ENCODE data around the gene RABL3. TPM values are rescaled to one million over a fixed set of nuclear protein-coding genes. Genes with fewer than 3 reads are reported as not detected.
A peak's percentile ranks its signal among the peaks of the same experiment; 100 is the strongest.
"Not testable (repeated sequence)": the region's sequence is repeated elsewhere in the genome, so short reads cannot be mapped to it uniquely, and the experiment has no call there.

The RABL3 gene, protein sequence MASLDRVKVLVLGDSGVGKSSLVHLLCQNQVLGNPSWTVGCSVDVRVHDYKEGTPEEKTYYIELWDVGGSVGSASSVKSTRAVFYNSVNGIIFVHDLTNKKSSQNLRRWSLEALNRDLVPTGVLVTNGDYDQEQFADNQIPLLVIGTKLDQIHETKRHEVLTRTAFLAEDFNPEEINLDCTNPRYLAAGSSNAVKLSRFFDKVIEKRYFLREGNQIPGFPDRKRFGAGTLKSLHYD
- total RNA-seq = 10 to 100 TPM; 12.0 to 24.0 (median 19.1) TPM
- polyA plus RNA-seq = 1 to 10 TPM; 4.3 to 7.6 (median 5.3) TPM
- long read RNA-seq, donor 1, transcript RABL3-201 (8 exons, 3,883 nt) = major isoform, 9 of 10 reads
- long read RNA-seq, donor 1, partial matches to known transcripts = 0 of 10 reads
- long read RNA-seq, donor 1, other reads (novel, unspliced or antisense) = 0 of 10 reads
- long read RNA-seq, donor 2, partial matches to known transcripts = 0 of 3 reads
- long read RNA-seq, donor 2, other reads (novel, unspliced or antisense) = 0 of 3 reads

DNA sequence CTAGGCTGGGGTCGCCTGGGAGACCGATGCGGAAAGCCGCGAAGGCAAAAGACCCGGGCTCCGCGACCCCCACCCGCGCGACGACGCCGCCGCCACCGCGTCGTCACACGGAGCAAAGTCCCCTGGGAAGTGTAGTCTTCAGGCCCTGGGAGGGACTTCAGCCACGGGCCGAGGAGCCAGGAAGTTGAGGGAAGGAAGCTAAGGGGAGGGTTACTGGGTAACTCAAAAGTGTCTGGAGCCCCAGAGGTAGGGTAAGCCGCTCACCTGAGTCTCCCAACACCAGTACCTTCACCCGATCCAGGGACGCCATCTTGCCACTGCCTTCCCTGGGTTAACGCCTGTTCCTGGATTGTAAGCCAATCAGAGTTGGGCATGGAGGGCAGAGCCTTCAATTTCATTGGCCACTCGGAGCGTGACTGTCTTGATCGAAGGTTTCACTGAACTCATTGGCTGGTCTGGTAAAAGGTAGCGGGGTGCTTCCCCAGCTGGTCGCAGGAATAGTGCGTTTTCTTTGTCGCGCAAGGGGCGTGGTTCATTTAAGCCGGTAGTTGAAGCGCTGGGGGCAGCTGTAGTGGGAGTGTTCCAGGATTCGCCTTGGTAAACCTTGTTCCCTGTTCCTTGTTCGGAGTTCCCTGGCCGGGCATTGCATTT, at the start of gene RABL3, which contains the start of gene GTF2E1:
Gene RABL3, minus strand, starts transcription at position 319 of the 651 bp plus-strand sequence. Its CDS starts 9 bp downstream, at position 310.
Gene GTF2E1, plus strand, starts transcription at position 547 of the 651 bp plus-strand sequence. CDS start 7,809 bp downstream, outside the sequence.
- DNase-seq = peak; percentile 97
- 0 to 1% (median 0%) methylated on average over 39 of the region's 39 CpGs for WGBS, 5 donors
- intact Hi-C loops (cut with DNase I; ENCODE audit: low total_unique reads) = loop anchor here (10.0 kb wide), 1 partner anchor 148 kb away; the partner anchor contains the start of gene NDUFB4
- peaks cover 0 to under 1% (median 0%) of the 10 kb centered on the region in 8 donors for H3K9me3 ChIP-seq
- peaks cover 0 to 14% (median 7%) of the 10 kb centered on the region in 6 donors for H3K36me3 ChIP-seq
- H3K4me1 ChIP-seq = peaks cover 12 to 49% (median 32%) of the 10 kb centered on the region in 6 donors
- H3K4me3 ChIP-seq = peak within 1 kb of the TSS; percentile 64 to 96 (median 86)
- TF ChIP-seq, protein P1, sequence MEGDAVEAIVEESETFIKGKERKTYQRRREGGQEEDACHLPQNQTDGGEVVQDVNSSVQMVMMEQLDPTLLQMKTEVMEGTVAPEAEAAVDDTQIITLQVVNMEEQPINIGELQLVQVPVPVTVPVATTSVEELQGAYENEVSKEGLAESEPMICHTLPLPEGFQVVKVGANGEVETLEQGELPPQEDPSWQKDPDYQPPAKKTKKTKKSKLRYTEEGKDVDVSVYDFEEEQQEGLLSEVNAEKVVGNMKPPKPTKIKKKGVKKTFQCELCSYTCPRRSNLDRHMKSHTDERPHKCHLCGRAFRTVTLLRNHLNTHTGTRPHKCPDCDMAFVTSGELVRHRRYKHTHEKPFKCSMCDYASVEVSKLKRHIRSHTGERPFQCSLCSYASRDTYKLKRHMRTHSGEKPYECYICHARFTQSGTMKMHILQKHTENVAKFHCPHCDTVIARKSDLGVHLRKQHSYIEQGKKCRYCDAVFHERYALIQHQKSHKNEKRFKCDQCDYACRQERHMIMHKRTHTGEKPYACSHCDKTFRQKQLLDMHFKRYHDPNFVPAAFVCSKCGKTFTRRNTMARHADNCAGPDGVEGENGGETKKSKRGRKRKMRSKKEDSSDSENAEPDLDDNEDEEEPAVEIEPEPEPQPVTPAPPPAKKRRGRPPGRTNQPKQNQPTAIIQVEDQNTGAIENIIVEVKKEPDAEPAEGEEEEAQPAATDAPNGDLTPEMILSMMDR (IDR thresholded peaks at IDR 0.05 in 8 of 11, conservative IDR thresholded peaks at IDR 0.05 in 3 of 11) = no peak
- TF ChIP-seq POLR2A (IDR thresholded peaks at IDR 0.05) (peak in 2 of 3 donors; percentile 44 to 73), POLR2AphosphoS5 (IDR thresholded peaks at IDR 0.05) (peak; percentile 82 to 89 (median 85))
- peak within 1 kb of the TSS; percentile 92 to 98 (median 97) for H3K27ac ChIP-seq
- H3K27me3 ChIP-seq (replicated peaks in 1 of 7) = no peaks in the 10 kb centered on the region

DNA sequence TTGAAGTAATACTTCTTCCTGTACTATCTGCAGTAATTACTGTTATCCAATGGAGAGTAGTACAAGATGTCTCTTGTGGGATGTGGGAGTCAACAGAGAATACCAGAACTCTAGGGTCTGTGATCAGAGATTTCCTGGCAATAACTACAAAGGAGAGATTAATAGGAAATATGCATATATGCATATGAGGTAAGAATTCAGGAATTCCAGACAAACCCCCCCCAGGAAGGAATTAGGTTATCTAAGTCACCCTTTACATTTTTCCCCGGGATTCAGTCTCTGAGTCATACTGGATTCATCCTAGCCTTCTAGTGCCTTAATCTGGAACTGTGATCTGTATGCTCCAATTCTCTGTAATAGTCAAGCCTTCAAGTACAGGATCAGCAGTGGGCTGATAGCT, 49.6 kb upstream of the RABL3 start:
- WGBS, 5 donors = 69 to 77% (median 71%) methylated on average over 1 of the region's 1 CpG
- Histone ChIP-seq H3K4me1 (no peaks in the 10 kb centered on the region), H3K4me3 (no peak overlapping the region), H3K27ac (no peak overlapping the region), H3K36me3 (no peaks in the 10 kb centered on the region), H3K9me3 (no peaks in the 10 kb centered on the region), H3K27me3 (replicated peaks in 1 of 7) (no peaks in the 10 kb centered on the region)
- no peak for TF ChIP-seq POLR2AphosphoS5 (IDR thresholded peaks at IDR 0.05)
- TF ChIP-seq, protein P1 (IDR thresholded peaks at IDR 0.05 in 8 of 11, conservative IDR thresholded peaks at IDR 0.05 in 3 of 11) = no peak
- no peak for TF ChIP-seq POLR2A (IDR thresholded peaks at IDR 0.05)
- DNase-seq = no peak
- intact Hi-C loops (cut with DNase I; ENCODE audit: low total_unique reads) = no loop called here

DNA sequence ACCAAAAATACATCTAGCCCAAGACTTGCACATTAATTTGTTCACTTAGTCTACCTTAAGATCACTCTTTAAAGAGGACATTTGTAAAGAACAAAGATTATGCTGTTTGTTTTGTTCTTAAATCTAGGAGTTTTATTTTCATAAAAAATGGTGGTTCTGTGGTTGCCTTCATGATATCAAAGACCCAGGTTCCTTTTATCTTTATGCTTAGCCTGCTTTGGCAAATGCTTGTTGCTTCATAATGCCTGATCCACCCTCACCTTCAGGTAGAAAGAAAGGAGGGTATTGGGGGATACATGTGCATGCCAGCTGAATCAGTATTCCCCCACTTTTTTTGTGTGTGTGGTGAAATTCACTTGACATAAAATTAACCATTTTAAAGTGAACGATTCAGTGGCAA, 48.7 kb upstream of the RABL3 start:
- TF ChIP-seq, protein P1 (IDR thresholded peaks at IDR 0.05 in 8 of 11, conservative IDR thresholded peaks at IDR 0.05 in 3 of 11) = no peak
- no peak for TF ChIP-seq POLR2A (IDR thresholded peaks at IDR 0.05)
- no peak for TF ChIP-seq POLR2AphosphoS5 (IDR thresholded peaks at IDR 0.05)
- WGBS, 5 donors = 76 to 92% (median 88%) methylated on average over 1 of the region's 1 CpG
- no peaks in the 10 kb centered on the region for H3K9me3 ChIP-seq
- DNase-seq = no peak
- H3K36me3 ChIP-seq = no peaks in the 10 kb centered on the region
- intact Hi-C loops (cut with DNase I; ENCODE audit: low total_unique reads) = no loop called here
- H3K27ac ChIP-seq = no peak overlapping the region
- H3K27me3 ChIP-seq (replicated peaks in 1 of 7) = no peaks in the 10 kb centered on the region
- H3K4me1 ChIP-seq = no peaks in the 10 kb centered on the region
- H3K4me3 ChIP-seq = no peak overlapping the region

DNA sequence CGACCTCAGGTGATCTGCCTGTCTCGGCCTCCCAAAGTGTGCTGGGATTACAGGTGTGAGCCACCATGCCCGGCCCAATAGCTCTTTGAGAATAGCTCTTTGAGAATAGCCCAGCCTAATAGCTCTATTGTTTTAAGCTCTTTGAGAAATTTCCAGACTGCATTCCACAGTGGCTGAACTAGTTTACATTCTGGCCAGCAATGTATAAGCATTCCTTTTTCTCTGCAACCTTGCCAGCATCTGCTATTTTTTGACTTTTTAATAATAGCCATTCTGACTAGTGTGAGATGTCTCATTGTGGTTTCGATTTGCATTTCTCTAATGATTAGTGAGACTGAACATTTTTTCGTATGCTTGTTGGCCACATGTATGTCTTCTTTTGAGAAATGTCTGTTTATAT, 43.5 kb upstream of the RABL3 start:
- H3K27ac ChIP-seq; H3K4me3 ChIP-seq; H3K27me3 ChIP-seq (replicated peaks in 1 of 7); DNase-seq; H3K4me1 ChIP-seq; intact Hi-C loops (cut with DNase I; ENCODE audit: low total_unique reads); H3K9me3 ChIP-seq: not testable (repeated sequence)
- peaks cover 0 to 24% (median 15%) of the 10 kb centered on the region in 6 donors for H3K36me3 ChIP-seq
- 63 to 94% (median 75%) methylated on average over 5 of the region's 5 CpGs for WGBS, 5 donors
